LNCAP (cell line): ENCODE results near the gene SNTN.

Experiments used
- TF ChIP-seq, protein P1 (sequence below): fragments of 450-650 bp; IDR thresholded peaks from 2 replicates; pipeline ENCODE4 v1.5.1; 2017; ENCODE audit warnings: mild to moderate bottlenecking

Gene SNTN

DNA sequence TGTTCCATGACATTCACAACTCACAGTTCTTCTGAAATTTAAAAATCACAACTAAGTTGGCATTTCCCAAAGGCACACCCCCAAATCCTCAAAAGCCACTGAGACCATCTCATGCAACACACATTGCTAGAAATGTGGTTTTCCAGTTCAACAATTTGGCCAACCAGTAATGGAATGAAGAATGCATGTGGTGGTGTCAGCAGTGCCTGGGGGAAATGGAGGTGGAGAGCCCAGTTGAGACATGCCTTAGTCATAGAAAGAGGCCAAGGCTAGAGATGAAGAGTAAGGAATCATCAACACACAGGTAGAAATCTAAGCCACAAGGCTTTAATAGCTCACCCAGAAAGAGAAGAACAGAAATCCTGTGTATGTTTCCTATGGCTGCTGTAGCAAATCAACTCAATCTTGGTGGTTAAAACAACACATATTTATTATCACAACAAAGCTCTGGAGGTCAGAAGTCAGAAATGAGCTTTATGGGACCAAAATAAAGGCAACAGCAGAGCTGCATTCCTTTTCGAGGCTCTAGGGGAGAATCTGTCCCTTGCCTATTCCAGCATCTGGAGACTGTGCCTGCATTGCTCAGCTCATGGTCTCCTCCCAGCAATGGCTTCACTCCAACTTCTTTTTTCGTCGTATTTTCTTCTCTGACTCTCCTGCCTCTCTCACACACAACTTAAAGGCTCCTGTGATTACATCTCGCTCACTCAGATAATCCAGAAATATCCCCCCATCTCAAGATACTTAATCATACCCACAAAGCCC is 54.0 kb downstream of the SNTN start:
- TF ChIP-seq, protein P1, sequence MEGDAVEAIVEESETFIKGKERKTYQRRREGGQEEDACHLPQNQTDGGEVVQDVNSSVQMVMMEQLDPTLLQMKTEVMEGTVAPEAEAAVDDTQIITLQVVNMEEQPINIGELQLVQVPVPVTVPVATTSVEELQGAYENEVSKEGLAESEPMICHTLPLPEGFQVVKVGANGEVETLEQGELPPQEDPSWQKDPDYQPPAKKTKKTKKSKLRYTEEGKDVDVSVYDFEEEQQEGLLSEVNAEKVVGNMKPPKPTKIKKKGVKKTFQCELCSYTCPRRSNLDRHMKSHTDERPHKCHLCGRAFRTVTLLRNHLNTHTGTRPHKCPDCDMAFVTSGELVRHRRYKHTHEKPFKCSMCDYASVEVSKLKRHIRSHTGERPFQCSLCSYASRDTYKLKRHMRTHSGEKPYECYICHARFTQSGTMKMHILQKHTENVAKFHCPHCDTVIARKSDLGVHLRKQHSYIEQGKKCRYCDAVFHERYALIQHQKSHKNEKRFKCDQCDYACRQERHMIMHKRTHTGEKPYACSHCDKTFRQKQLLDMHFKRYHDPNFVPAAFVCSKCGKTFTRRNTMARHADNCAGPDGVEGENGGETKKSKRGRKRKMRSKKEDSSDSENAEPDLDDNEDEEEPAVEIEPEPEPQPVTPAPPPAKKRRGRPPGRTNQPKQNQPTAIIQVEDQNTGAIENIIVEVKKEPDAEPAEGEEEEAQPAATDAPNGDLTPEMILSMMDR: no peak

DNA sequence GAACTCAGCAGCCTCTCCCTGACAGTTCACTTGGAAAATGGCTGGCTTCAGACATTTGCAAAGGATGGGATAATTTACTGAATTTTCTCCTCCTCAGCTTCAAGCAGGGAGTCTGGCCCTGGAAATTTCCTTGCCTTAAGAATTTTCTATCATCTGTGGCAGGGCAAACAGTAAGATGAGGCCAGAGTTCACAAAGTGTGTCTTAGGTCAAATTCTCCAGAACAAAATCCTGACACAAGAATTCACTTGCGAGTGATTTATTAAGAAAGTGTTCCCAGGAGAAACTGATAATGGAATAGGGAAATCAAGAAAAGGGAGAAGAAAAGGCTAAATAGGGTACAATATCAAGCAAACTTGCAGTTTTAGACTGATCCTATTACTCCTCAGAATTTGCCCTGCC is 55.3 kb downstream of the SNTN start:
- TF ChIP-seq, protein P1: no peak

DNA sequence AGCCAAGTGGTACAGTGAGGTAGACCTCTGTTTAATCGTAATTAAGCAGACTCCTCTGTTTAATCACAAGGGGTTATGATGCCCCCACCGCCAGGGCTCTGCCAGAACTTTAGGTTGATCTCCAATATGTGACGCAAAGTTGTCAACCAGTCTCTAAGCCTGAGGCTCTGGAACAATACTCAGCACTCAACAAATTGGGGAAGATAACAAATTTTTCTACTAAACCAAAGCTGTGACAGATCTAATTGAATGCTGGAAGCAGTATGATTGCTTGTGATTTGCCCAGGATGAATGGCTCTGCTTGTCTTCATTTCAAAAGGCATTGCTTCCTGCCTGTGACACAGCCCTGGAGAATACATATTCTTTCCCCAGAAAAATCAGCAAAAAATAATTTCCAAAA is 57.1 kb downstream of the SNTN start:
- TF ChIP-seq, protein P1: no peak
